Superior temporal gyrus (tissue), 1 donor: ENCODE measurements around the gene UBE2I.
A peak's percentile ranks its signal among the peaks of the same experiment; 100 is the strongest.

Experiments
- DNase-seq: peaks from one replicate; pipeline ENCODE4 v3.0.0-alpha.2; 2016; ENCODE audit errors: extremely low spot score

Gene UBE2I

GRCh38 chr16:1342526-1343427 is 33.3 kb downstream of the UBE2I start:
- peak; percentile 74 for DNase-seq

GRCh38 chr16:1343428-1344242 is 34.2 kb downstream of the UBE2I start:
- DNase-seq, result no peak

- DNase-seq, result no peak
These were observed 35.1 kb downstream of the UBE2I start for GRCh38 chr16:1344499-1344898.

- DNase-seq, result no peak
These were observed 35.7 kb downstream of the UBE2I start for GRCh38 chr16:1345087-1345486.

- no peak for DNase-seq
These were observed 36.4 kb downstream of the UBE2I start for GRCh38 chr16:1345651-1346421.

- no peak for DNase-seq
These were observed 37.2 kb downstream of the UBE2I start for GRCh38 chr16:1346422-1347285.

GRCh38 chr16:1347286-1347855 is 37.9 kb downstream of the UBE2I start:
- DNase-seq, result no peak

GRCh38 chr16:1347962-1348361 is 38.5 kb downstream of the UBE2I start:
- DNase-seq, result no peak

- DNase-seq, result no peak
These were observed 39.0 kb downstream of the UBE2I start for GRCh38 chr16:1348441-1348840.

- DNase-seq, result no peak
These were observed 39.5 kb downstream of the UBE2I start for GRCh38 chr16:1348926-1349325.

- DNase-seq, result no peak
These were observed 39.9 kb downstream of the UBE2I start for GRCh38 chr16:1349351-1349750.

GRCh38 chr16:1349951-1350350 is 40.5 kb downstream of the UBE2I start:
- no peak for DNase-seq

GRCh38 chr16:1350691-1351090 is 41.3 kb downstream of the UBE2I start:
- no peak for DNase-seq

GRCh38 chr16:1351215-1351581 is 41.8 kb downstream of the UBE2I start:
- no peak for DNase-seq

GRCh38 chr16:1351582-1352362 is 42.3 kb downstream of the UBE2I start, which contains the start of the genes GNPTG and TSR3:
GNPTG (plus strand) TSS chr16:1351931; CDS start chr16:1351966, 35 bp downstream.
TSR3 (minus strand) TSS chr16:1351878; CDS start chr16:1351804, 74 bp downstream.
- peak; percentile 80 for DNase-seq

GRCh38 chr16:1354815-1355540 is 45.5 kb downstream of the UBE2I start:
- DNase-seq, result no peak

GRCh38 chr16:1355591-1355990 is 46.2 kb downstream of the UBE2I start:
- DNase-seq, result no peak

GRCh38 chr16:1356061-1356900 is 46.8 kb downstream of the UBE2I start:
- no peak for DNase-seq
